22Rv1 (cell line): ENCODE measurements around the gene DNAH10.
"Not testable (repeated sequence)": the region's sequence is repeated elsewhere in the genome, so short reads cannot be mapped to it uniquely, and the experiment has no call there.

Experiments used
- H3K27ac ChIP-seq: fragments of 450-650 bp; 2 replicates; pipeline ENCODE4 v1.5.1; 2017
- ZFX ChIP-seq: fragments of 450-650 bp; IDR thresholded peaks from 2 replicates; pipeline ENCODE4 v1.6.1; 2017; ENCODE audit warnings: antibody characterized with exemption, borderline replicate concordance
- TF ChIP-seq, protein P1 (sequence below): fragments of 450-650 bp; IDR thresholded peaks from 2 replicates; pipeline ENCODE4 v1.5.1; 2017; ENCODE audit warnings: mild to moderate bottlenecking

The DNAH10 gene

DNA sequence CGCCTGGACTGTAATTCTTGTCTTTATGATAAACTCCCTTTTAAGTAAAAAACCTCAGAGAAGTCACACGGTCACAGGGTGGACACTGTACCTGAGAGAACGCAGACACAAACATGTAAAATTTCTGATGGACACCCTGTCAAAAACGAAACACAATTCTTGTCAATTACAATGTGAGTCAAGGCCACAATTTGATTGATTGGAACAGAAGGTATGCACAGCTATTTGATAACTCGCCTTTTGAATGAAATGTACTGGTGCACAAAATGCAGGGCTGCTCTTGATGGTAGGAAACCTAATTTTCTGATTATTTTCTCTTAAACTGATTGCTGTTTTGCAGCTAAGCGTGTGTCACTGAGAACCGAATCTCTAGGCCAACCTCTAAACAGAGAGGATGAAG lies 9.2 kb downstream of the DNAH10 start:
- H3K27ac ChIP-seq: no peak overlapping the region
- TF ChIP-seq, protein P1, sequence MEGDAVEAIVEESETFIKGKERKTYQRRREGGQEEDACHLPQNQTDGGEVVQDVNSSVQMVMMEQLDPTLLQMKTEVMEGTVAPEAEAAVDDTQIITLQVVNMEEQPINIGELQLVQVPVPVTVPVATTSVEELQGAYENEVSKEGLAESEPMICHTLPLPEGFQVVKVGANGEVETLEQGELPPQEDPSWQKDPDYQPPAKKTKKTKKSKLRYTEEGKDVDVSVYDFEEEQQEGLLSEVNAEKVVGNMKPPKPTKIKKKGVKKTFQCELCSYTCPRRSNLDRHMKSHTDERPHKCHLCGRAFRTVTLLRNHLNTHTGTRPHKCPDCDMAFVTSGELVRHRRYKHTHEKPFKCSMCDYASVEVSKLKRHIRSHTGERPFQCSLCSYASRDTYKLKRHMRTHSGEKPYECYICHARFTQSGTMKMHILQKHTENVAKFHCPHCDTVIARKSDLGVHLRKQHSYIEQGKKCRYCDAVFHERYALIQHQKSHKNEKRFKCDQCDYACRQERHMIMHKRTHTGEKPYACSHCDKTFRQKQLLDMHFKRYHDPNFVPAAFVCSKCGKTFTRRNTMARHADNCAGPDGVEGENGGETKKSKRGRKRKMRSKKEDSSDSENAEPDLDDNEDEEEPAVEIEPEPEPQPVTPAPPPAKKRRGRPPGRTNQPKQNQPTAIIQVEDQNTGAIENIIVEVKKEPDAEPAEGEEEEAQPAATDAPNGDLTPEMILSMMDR: no peak
- no peak for TF ChIP-seq ZFX

DNA sequence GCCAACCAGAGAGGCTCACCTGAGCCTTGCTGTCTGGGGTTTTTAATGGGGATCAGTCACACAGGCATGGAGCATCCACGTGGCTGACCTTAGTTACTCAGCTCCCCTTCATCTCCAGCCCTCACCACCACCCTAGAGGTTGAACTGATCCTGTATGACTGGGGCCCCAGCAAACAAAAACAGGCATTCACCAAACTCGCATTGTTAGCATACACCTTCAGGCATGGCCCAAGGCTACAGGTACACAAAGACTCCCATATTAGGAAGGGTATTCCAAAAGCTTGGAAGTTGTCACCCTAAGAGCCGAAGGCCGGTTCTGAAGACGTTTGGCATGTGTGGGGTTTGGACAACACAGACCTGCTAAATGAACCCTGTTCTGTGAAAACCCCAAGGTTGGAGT lies 10.0 kb downstream of the DNAH10 start:
- no peak overlapping the region for H3K27ac ChIP-seq
- TF ChIP-seq, protein P1: no peak
- no peak for TF ChIP-seq ZFX

DNA sequence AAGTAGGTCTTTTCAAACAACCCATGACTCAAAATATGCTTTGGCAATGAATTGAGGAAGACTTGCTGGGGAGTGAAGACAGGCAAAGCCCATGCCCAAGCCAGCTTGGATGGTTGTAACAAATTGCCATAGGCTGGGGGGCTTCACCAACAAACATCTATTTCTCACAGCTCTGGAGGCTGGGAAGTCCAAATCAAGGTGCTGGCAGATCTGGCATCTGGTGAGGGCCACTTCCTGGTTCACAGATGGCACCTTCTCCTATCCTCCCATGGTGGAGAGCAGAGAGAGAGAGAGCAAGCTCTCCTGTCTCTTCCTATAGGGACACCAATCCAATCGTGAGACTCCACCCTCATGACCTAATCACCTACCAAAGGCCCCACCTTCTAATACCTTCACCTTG lies 11.3 kb downstream of the DNAH10 start:
- TF ChIP-seq ZFX: no peak
- TF ChIP-seq, protein P1: no peak
- no peak overlapping the region for H3K27ac ChIP-seq

DNA sequence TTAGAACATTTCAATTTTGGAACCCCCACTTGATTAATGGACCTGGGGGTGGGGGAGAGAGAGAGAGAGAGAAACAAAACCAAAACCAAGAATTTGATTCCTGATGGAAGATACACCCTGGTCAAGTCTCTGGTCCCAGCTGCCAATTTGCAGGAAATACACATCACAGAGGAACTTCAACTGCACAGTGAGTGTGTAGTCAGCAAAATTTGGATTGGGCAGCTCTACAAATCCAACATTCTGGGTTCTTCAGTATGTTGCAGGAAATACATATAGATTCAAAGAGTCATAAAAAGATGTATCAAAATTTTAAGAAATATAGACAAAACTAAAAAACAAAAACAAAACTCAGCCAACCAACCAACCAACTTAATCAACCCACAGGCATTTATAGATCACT lies 17.4 kb downstream of the DNAH10 start:
- no peak overlapping the region for H3K27ac ChIP-seq
- TF ChIP-seq, protein P1: no peak
- no peak for TF ChIP-seq ZFX

DNA sequence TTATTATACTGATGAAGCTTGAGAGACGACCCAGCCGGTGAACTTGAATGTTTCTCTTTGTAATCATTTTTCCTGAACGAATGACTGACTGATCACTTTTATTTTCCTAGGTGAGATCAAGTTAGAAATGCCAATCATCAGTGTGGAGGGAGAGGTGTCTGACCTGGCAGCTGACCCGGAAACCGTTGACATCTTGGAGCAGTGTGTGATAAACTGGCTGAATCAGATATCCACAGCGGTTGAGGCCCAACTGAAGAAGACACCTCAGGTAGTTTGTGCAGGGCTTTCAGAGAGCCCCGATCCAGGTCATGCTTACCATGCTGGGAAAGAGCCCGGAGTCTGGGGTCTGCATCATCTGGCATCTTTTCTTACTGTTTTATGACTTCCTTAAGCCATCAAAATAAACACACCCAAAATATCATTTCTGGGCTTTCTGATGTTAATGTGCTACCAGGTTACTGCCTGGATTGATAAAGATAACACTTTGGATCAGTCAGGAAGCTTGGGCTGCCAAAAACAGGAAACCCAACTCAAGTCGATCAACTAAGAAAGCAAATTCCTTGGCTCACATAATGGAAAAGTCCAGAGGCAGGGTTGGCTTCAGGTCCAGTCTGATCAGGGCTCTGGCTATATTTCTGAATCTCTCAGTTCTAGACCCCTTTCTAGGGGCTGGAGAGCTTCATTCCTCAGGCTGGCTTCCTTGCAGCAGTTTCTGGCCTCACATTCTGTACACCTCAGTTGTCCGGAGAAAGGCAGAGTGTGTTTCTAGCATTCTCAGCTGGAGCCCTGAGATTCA lies 21.1 kb downstream of the DNAH10 start:
- no peak for TF ChIP-seq ZFX
- TF ChIP-seq, protein P1: no peak
- no peak overlapping the region for H3K27ac ChIP-seq

DNA sequence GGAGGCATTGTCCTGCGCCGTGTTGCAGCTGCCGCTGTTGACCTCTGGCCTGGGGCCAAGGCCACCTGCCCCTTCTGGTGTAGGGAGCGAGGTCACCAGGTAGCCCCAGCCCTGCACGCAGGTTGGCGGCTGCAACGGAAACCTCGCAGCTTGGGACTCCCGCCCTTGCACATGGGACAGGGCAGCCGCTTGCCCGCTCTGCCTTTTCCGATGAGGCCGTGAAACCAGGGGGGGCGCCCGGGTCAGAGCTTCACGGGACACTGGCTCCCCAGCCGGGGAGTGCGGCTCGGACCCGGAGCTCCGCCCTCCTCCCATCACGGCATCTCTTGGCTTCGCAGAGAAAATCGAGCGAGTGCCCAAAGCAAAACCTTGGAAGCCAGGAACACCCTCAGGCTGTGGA lies 25.4 kb downstream of the DNAH10 start:
- H3K27ac ChIP-seq: no peak overlapping the region
- no peak for TF ChIP-seq ZFX
- TF ChIP-seq, protein P1: no peak

DNA sequence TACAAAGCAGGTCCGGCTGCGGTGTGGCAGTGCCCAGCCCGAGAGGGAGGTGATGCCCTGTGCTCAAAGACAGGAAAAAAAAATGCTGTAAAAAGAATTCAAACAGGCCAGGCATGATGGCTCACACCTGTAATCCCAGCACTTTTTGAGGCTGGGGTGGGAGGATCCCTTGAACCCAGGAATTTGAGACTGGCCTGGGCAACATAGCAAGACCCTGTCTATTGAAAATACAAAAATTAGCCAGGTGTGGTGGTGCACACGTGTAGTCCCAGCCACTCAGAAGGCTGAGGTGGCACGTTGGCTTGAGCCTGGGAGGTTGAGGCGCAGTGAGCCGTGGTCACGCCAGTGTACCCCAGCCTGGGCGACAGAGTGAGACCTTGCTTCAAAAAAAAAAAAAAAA lies 26.4 kb downstream of the DNAH10 start:
- TF ChIP-seq, protein P1: no peak
- no peak for TF ChIP-seq ZFX
- no peak overlapping the region for H3K27ac ChIP-seq

DNA sequence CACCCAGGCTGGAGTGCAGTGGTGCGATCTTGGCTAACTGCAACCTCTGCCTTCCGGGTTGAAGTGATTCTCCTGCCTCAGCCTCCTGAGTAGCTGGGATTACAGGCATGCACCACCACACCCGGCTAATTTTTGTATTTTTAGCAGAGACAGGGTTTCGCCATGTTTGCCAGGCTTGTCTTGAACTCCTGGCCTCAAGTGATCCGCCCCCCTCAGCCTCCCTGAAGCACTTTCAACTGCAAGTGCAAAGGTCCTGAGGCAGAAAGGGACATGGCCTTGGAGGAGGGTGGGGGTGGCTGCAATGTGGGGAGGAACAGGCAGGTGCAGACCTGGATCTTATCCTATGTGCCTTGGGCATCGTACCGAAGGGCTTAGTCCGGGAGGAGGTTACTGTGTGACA lies 27.3 kb downstream of the DNAH10 start:
- not testable (repeated sequence) for H3K27ac ChIP-seq
